ENCODE measurements around the gene SNX12.

DNA sequence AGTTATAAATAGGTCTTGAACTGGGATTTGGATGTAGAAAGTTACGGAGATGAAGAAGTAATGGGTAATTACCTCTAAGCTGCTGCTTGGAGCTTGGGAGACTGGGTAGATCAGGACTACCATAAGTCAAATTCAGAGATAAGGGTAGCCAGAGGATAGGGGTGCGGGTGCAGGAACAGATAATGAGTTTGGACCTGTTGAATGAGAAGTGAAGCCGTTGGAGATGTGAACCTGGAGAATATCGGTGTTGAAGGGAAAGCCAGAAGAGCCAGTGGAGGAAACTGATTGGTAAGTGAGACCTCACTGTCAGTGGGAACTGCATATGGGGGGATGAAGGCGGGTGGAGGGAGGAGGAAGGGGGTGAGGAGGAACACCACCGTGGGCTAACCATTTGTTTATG lies 26.9 kb upstream of the SNX12 start:
- TF ChIP-seq, protein P1, sequence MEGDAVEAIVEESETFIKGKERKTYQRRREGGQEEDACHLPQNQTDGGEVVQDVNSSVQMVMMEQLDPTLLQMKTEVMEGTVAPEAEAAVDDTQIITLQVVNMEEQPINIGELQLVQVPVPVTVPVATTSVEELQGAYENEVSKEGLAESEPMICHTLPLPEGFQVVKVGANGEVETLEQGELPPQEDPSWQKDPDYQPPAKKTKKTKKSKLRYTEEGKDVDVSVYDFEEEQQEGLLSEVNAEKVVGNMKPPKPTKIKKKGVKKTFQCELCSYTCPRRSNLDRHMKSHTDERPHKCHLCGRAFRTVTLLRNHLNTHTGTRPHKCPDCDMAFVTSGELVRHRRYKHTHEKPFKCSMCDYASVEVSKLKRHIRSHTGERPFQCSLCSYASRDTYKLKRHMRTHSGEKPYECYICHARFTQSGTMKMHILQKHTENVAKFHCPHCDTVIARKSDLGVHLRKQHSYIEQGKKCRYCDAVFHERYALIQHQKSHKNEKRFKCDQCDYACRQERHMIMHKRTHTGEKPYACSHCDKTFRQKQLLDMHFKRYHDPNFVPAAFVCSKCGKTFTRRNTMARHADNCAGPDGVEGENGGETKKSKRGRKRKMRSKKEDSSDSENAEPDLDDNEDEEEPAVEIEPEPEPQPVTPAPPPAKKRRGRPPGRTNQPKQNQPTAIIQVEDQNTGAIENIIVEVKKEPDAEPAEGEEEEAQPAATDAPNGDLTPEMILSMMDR (conservative IDR thresholded peaks at IDR 0.05; ENCODE audit: low read depth in 2 of 2), result no peak
- TF ChIP-seq JUNB (IDR thresholded peaks at IDR 0.05; ENCODE audit: unreplicated experiment), result no peak
- TF ChIP-seq EZH2 (IDR thresholded peaks at IDR 0.05; ENCODE audit: low read depth, unreplicated experiment), result no peak
- no peak for TF ChIP-seq EZH2phosphoT487 (IDR thresholded peaks at IDR 0.05; ENCODE audit: unreplicated experiment)
- no peak for TF ChIP-seq REST (IDR thresholded peaks at IDR 0.05; ENCODE audit: unreplicated experiment)
- no peak for TF ChIP-seq POLR2AphosphoS5 (IDR thresholded peaks at IDR 0.05; ENCODE audit: low read depth)
- no peak for TF ChIP-seq CREB1 (CRISPR knock-in tag; IDR thresholded peaks at IDR 0.05; ENCODE audit: low read depth)
